ENCODE results near the gene ALCAM. TPM values are rescaled to one million over a fixed set of nuclear protein-coding genes. Genes with fewer than 3 reads are reported as not detected.

ALCAM gene
- polyA plus RNA-seq, 1 of the 3 experiments (the other 2 are of a cell fraction) = 58.3 TPM

- TF ChIP-seq USF1 (IDR thresholded peaks at IDR 0.05; ENCODE audit: borderline replicate concordance, low read depth) (no peak), JUND (IDR thresholded peaks at IDR 0.05) (peak; percentile 57), FOSL2 (IDR thresholded peaks at IDR 0.05; ENCODE audit: borderline replicate concordance, low read depth) (peak; percentile 44; the same call in 1 of the 2 replicates), MXI1 (IDR thresholded peaks at IDR 0.05; ENCODE audit: low read depth, low read length) (no peak), TCF12 (IDR thresholded peaks at IDR 0.05) (peak; percentile 54), ZBTB33 (IDR thresholded peaks at IDR 0.05; ENCODE audit: borderline replicate concordance, low read depth) (no peak), NRF1 (IDR thresholded peaks at IDR 0.05; ENCODE audit: low read depth, low read length) (no peak), FOXJ3 (CRISPR knock-in tag; IDR thresholded peaks at IDR 0.05) (no peak), RAD21 (IDR thresholded peaks at IDR 0.05; ENCODE audit: low read length) (no peak), TAF1 (IDR thresholded peaks at IDR 0.05; ENCODE audit: borderline replicate concordance, low read depth, low read length) (no peak), CTCF (IDR thresholded peaks at IDR 0.05) (no peak), MAX (IDR thresholded peaks at IDR 0.05; ENCODE audit: low read depth) (no peak), NFIC (IDR thresholded peaks at IDR 0.05; ENCODE audit: borderline replicate concordance) (no peak; the same call in 1 of the 2 replicates), YY1 (IDR thresholded peaks at IDR 0.05; ENCODE audit: low read depth) (no peak)
Measured at GRCh38 chr3:105513886-105514285, 147.2 kb downstream of the ALCAM start (continued).

- H4K20me1 ChIP-seq (ENCODE audit: insufficient read depth) = no peaks in the 10 kb centered on the region
- no peak for DNase-seq
- no peaks in the 10 kb centered on the region for H3K9me2 ChIP-seq
- POLR2A ChIA-PET = no interaction called here
- H3K9ac ChIP-seq = no peak overlapping the region
- H3K27me3 ChIP-seq (ENCODE audit: insufficient read depth) = no peaks in the 10 kb centered on the region
- H3K79me2 ChIP-seq (ENCODE audit: insufficient read depth) = peaks cover 96% of the 10 kb centered on the region
- H3K4me1 ChIP-seq (ENCODE audit: control insufficient read depth in 1 of 2, insufficient read depth in 2 of 2, low read depth in 1 of 2, low read length in 1 of 2) = peaks cover 26 to 46% of the 10 kb centered on the region in 2 experiments
- CTCF ChIA-PET = interaction anchor here (0.6 to 1.3 kb wide), 3 partner anchors 11 to 149 kb away, joined by 4 to 5 read pairs (median 4); partner anchors contain the start of gene ALCAM
- no peak overlapping the region for H2AFZ ChIP-seq (ENCODE audit: low read depth)
- WGBS (ENCODE audit: low lambda C conversion rate) = 79% methylated on average over 2 of the region's 2 CpGs
- peak overlapping the region; percentile 64 to 78; a peak in 3 of 4 replicates for H3K27ac ChIP-seq (ENCODE audit: low read depth in 2 of 2, low read length in 1 of 2)
- H3K4me3 ChIP-seq (ENCODE audit: low read depth in 2 of 2, low read length in 1 of 2) = no peak overlapping the region
- peaks cover 0 to 8% of the 10 kb centered on the region in 2 experiments for H3K36me3 ChIP-seq (replicated peaks in 1 of 2; ENCODE audit: control insufficient read depth in 1 of 2, insufficient read depth in 2 of 2, low read length in 1 of 2)
- peaks cover 32% of the 10 kb centered on the region for H3F3A ChIP-seq (replicated peaks; ENCODE audit: insufficient read depth)
- no peak overlapping the region for H3K4me2 ChIP-seq
- no peaks in the 10 kb centered on the region for H3K9me3 ChIP-seq
- TF ChIP-seq RFX5 (IDR thresholded peaks at IDR 0.05; ENCODE audit: low read length) (no peak), TCF12 (IDR thresholded peaks at IDR 0.05) (0 out of 2 replicates have a peak, but pooled peaks have one; percentile 3), GABPA (IDR thresholded peaks at IDR 0.05; ENCODE audit: low read depth) (0 out of 2 replicates have a peak, but pooled peaks have one; percentile 12)
Measured at GRCh38 chr3:105515372-105515771, 148.7 kb downstream of the ALCAM start.

Data from SK-N-SH (cell line).